HG02588 (cell line): ENCODE measurements around the gene P2RX1.

Experiments used
- ATAC-seq: cut with Tn5 transposase; IDR thresholded peaks from one replicate; pipeline ENCODE4 v1.9.1; 2021; ENCODE audit warnings: mild to moderate bottlenecking, moderate library complexity; ENCODE audit not compliant: unreplicated experiment

The P2RX1 gene

GRCh38 chr17:3925684-3926485 is 9.6 kb upstream of the P2RX1 start:
- ATAC-seq: no peak

DNA sequence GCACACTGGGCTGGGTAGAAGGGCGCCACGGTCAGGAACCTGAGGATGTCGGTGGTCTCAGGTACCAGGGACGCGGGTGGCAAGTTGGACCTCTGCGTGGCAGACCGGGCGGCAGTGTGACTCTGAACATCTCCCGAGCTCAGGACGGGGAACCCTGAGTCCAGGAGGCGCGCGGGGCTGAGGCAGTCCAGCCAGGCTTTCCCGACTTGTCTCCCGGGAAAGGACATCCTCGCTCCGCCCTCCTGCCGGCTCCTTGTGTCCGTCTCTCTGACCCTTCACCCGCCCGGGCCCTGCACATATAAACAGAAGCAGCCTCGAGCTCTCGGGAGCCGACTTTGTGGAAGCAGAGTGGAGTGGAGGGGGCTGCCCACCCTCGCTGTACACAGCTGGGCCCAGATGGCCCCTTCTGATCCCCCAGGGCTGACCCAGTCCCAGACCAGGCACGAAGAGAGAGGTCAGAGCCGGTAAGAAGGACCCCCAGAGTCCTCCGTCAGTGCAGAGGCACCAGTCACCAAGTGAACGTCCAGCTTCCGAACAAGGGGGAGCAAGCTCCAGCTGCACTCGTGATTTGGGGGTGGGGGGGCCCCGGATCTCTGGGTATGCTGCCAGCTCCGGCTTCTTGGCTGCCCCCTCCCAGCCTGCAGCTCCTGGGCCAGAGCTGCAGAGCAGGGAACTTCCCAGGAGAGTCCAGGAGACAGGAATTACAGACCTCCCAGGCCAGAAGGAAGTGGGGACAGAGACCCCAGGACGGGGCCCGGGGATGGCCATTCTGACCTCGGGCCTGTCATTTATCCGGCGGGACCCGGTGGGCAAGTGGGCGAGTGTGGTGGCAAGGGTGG is 8.5 kb upstream of the P2RX1 start:
- no peak for ATAC-seq

GRCh38 chr17:3923466-3924190 is 7.4 kb upstream of the P2RX1 start:
- no peak for ATAC-seq

- ATAC-seq: no peak
These were observed 6.5 kb upstream of the P2RX1 start for GRCh38 chr17:3922765-3923164.

- ATAC-seq: no peak
These were observed 5.4 kb upstream of the P2RX1 start for GRCh38 chr17:3921502-3922319.

GRCh38 chr17:3921006-3921405 is 4.7 kb upstream of the P2RX1 start:
- ATAC-seq: no peak

GRCh38 chr17:3919123-3919624 is 2.9 kb upstream of the P2RX1 start:
- ATAC-seq: no peak

GRCh38 chr17:3918372-3919122 is 2.3 kb upstream of the P2RX1 start:
- ATAC-seq: no peak

GRCh38 chr17:3917391-3917931 is 1.2 kb upstream of the P2RX1 start:
- ATAC-seq: no peak

GRCh38 chr17:3916825-3917224 is 560 bp upstream of the P2RX1 start:
- no peak for ATAC-seq

GRCh38 chr17:3915581-3915994 is 677 bp downstream of the P2RX1 start:
- ATAC-seq: no peak

DNA sequence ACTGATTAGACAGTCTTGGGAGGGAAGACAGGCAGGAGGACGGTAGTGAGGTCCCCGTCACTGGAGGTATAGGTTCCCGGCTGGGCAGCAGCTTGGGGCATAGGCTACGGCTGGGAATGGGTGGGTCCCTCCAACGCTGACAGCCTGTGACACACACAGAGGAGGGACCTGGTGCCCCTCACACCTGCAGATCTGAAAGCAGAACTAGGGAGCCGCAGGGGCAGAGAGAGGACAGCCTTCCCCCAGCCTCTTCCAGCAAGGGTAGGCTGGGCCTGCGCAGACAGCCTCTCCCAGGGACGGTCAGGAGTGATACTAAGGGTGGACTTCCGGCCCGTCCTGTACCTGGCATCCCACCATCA is 2.0 kb downstream of the P2RX1 start:
- peak; percentile 40 for ATAC-seq

GRCh38 chr17:3913531-3914311 is 2.5 kb downstream of the P2RX1 start:
- peak; percentile 48 for ATAC-seq

- no peak for ATAC-seq
These were observed 3.4 kb downstream of the P2RX1 start for GRCh38 chr17:3912827-3913226.

DNA sequence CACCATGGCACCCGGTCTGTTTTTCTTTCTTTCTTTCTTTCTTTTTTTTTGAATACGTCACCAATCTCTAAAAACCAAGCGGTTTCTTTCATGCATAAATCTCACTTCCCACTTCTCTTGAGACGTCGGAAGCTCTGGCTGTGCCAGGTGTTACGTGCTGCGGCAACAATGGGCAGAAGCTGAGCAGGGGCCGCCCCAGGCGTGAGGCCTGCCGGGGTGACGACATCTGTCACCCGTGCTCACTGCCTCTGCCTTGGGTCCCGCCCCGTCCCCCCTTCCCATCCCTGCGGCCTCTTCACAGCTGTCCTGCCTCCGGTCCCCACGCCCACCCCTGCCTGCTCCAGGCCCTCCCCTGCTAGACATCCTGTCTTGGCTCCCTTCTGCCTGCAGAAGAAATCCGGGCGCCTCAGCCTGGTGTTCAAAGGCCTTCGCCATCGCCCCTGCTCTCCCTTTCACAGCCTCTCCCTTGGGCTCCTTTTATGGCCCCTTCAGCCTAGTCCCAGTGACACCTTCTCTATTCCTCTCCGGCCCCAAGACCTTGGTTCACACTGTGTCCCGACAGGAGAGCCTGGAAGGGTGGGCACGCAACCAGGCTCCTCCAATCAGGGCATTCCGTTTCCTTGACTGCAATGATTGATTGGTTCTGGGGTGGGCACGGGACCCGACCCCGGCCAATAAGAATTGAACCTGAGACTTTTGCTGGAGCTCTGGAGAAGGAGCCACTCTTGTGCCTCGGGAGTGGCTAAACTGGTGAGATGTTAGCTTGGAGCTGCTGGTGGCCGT is 4.8 kb downstream of the P2RX1 start:
- peak; percentile 64 for ATAC-seq

GRCh38 chr17:3910420-3911270 is 5.6 kb downstream of the P2RX1 start:
- ATAC-seq: no peak

GRCh38 chr17:3909257-3909656 is 7.0 kb downstream of the P2RX1 start:
- no peak for ATAC-seq
